22Rv1 (cell line): ENCODE results near the gene TM4SF18.

Experiments
- ZFX ChIP-seq: fragments of 450-650 bp; IDR thresholded peaks from 2 replicates; pipeline ENCODE4 v1.6.1; 2017; ENCODE audit warnings: antibody characterized with exemption, borderline replicate concordance
- TF ChIP-seq, protein P1 (sequence below): fragments of 450-650 bp; IDR thresholded peaks from 2 replicates; pipeline ENCODE4 v1.5.1; 2017; ENCODE audit warnings: mild to moderate bottlenecking

DNA sequence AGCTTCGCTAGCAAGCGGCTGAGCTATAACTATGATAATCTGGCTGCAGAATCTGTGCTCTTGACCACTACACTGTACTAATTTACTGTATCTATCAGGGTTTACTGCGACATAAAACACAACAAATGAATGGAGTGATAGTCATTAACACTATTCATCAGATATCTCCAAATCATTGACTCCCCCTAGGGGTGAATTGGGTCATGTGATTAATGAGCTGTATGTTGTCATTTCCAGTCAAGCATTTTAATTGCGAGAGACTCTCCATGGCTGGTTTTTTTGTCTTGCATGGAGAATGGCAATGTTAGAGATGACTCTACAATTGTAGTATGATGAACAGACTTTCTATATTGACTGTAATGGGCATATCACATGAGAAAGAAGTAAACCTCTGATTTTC lies 10.5 kb upstream of the TM4SF18 start:
- TF ChIP-seq, protein P1, sequence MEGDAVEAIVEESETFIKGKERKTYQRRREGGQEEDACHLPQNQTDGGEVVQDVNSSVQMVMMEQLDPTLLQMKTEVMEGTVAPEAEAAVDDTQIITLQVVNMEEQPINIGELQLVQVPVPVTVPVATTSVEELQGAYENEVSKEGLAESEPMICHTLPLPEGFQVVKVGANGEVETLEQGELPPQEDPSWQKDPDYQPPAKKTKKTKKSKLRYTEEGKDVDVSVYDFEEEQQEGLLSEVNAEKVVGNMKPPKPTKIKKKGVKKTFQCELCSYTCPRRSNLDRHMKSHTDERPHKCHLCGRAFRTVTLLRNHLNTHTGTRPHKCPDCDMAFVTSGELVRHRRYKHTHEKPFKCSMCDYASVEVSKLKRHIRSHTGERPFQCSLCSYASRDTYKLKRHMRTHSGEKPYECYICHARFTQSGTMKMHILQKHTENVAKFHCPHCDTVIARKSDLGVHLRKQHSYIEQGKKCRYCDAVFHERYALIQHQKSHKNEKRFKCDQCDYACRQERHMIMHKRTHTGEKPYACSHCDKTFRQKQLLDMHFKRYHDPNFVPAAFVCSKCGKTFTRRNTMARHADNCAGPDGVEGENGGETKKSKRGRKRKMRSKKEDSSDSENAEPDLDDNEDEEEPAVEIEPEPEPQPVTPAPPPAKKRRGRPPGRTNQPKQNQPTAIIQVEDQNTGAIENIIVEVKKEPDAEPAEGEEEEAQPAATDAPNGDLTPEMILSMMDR = peak; percentile 29; the same call in 1 of the 2 replicates
- TF ChIP-seq ZFX = no peak
